Stimulated activated CD4-positive, alpha-beta T cell treated with anti-CD3 and anti-CD28 coated beads, Interleukin-1b, Interleukin-23, amount 100 ng/mL, for 24 hours (primary cell): ENCODE results near the gene CARD9.

ENCODE experiments used
- DNase-seq, 4 experiments: peaks; one replicate each; pipeline ENCODE4 v3.0.0-alpha.2; 2020; ENCODE audit warnings: low read depth in 4 of 4, low spot score in 1 of 4

Gene CARD9

DNA sequence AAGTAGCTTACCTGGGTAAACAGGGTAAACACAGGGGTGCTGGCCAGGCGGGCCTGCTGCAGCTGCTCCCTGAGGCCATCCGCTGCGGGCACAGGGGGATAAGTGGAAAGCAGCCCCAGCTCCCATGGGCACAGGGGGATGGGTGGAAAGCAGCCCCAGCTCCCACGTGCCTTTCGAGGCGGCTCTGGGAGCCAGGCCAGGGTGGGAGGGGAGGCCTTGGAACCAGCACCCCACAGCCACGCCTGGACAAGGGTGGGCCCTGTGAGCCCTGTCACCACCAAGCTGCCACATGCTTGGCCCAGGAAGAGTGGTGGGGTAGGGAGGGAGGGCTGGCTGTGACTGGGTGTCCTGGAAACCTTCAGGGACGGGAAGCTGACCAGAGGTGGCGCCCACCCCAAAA, 7.8 kb upstream of the CARD9 start:
- no peak for DNase-seq

- DNase-seq, result no peak
These were observed 6.9 kb upstream of the CARD9 start for GRCh38 chr9:136380381-136380780.

GRCh38 chr9:136379891-136380290, 6.4 kb upstream of the CARD9 start:
- DNase-seq, result no peak

DNA sequence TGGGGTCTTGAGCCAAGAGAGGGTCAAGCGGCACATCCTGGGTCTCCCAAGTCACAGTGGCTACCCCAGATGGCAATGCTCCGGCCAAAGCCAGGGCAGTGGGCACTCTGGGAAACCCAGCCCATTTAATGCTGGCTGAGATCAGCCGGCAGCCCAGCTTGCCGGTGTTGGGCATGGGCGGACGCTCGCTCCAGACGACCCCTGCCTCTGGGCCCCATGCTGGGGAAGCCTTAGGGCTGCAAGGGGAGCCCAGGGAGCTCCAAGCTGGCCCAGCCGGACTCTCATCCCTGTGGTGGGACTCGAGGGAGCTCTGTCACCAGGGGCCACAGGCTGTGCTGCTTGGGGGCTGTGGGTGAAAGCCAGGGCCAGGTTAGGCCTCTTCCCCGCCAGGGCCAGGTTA, 5.9 kb upstream of the CARD9 start:
- no peak for DNase-seq

DNA sequence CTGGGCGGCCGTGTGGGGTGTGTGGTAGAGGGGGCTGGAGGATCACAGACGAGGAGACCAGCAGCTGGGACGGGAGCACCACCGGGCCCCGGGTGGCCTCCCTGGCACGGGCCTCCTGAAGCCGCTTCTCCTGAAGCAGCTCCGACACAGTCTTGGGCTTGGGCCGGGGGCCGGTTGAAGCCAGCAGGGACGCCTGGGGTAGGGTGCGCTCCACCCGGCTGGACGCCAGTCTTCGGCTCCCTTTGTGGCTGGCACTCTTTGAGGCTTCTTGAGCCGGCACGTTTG, 5.5 kb upstream of the CARD9 start:
- no peak for DNase-seq

DNA sequence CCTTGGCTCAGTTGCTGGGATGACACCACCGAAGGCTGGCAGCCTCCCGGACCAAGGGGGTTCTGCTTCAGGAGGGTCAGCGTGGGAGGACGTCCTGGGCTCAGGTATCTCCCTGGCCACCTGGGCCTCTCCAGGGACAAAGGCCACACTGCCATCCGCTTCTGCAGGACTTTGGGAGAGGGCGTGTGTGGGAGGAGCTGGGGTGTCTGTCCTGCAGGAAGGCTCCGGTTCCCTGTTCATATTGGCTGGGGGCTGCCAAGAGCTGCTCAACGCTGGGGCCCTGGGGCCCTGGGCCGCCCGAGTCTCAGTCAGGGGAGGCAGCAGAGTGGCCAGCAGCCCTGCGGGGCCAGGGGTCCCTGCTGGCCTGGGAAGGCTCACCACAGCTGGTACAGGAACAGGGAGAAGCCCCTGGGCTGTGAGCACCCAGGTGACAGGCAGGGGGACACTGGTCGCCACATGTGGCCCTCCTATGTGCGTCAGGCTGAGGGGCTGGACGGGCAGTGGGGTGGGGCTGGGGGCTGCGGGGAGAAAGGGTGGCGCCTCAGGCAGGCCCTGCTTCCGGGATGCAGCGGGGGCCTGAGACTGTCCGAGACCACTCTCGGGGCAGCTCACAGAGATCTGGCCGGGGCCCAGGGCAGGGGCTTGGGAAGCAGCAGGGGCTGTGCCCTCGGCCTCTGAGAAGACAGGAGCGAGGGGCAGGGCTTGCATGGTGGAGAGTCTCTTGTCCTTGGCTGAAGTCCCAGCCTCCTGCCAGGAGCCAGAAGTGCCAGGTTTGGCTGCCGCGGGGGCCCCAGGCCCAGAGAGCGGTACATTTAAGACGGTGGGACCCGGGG, 4.9 kb upstream of the CARD9 start:
- no peak for DNase-seq

DNA sequence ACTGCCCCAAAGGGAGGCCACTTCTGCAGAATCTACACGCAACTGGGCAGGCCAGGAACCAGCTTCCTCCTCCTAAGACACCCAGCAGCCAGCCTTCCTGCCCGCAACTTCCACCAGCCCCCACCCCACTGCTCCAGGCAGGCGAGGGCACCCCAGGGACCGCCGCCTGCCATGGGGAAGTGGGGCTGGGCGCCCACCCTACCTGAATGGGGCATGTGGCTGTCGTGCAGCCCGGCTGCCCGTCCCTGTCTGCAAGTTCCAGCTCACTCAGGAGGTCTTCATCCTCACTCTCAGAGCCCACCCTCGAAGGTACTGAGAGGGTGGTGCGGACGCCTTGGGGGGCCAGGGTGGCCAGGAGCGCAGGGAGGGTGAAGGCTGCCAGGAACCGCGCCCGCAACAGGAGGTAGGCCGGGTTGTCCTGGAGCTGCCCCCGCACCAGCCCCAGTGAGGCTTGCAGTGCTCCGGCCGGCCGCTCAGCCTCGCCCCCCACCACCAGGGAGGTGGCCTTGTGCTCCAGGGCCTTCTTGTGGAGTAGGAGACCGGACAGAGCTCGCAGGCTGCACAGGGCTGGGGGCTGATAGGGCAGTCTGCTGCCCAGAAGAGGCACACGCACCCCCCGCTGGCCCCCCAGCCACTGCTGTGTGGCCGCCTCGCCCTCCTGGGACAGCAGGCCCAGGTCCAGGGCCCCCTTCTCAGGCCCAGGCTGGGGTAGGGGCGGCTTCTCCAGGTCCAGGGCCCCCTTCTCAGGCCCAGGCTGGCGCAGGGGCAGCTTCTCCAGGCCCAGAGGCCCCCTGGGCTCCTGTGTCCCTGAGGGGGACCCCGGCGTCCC, 4.1 kb upstream of the CARD9 start:
- DNase-seq, result no peak

DNA sequence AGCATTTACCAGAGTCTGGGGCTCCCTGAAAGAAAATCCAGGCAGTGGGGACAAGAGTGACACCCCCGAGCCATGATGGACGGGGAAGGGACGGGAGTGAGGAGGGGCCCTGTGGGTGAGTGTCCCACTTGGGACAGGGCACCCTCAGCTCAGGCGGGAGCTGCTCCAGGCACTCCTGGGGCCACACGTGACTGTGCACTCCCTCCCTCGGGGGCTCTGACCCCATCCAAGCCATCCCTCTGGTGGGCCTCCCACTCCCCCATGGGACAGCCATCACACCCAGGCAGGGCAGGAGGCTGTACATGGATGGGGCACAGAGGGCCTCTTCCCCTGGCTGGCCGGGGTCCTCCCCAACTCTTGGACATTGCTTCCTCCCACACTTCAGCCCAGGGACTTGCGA, 3.0 kb upstream of the CARD9 start:
- no peak for DNase-seq

- DNase-seq, result no peak
These were observed 1.6 kb upstream of the CARD9 start for GRCh38 chr9:136375096-136375495.

GRCh38 chr9:136374183-136374575, 710 bp upstream of the CARD9 start:
- DNase-seq, result no peak

- DNase-seq, result no peak
These were observed 739 bp downstream of the CARD9 start for GRCh38 chr9:136372561-136373299.

GRCh38 chr9:136372006-136372405, 1.5 kb downstream of the CARD9 start:
- no peak for DNase-seq

DNA sequence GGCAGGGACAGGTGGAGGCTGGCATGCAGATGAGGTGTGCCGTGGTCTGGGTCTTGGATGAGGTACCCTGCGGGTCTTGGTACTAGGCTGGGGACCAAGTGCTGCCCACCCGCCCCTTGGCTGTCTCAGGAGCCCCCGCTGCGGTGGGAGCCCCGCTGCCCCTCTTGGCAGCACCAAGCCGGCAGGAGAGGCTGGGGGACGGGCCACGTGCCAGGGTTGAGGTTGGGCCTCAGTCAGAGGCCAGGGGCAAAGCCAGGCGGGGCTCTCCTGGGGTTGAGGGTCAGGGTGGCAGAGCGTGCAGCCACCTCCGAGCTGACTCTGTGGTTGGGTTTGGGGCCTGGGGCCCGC, 2.0 kb downstream of the CARD9 start:
- DNase-seq, result no peak

GRCh38 chr9:136370687-136371532, 2.6 kb downstream of the CARD9 start:
- DNase-seq, result no peak

DNA sequence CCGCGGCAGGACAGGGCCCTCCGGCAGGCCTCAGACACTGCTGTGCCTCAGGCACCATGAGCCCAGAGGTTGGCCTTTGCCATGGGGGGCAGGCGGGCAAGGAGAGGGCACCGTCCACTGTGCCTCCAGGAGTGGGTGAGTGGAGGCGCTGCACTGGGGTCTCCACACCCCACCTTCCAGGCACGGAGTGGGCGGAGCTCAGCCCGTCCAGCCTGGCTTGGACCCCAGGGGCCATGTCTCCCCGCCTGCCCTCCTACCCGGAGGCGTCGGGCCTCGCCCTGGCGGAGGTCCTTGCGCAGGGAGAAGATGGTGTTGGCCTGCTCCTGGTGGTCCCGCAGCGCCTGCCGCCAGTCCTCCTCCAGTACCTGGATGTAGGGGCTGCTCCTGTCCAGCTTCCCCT, 3.4 kb downstream of the CARD9 start:
- no peak for DNase-seq

- DNase-seq, result no peak
These were observed 5.3 kb downstream of the CARD9 start for GRCh38 chr9:136368190-136368589.

DNA sequence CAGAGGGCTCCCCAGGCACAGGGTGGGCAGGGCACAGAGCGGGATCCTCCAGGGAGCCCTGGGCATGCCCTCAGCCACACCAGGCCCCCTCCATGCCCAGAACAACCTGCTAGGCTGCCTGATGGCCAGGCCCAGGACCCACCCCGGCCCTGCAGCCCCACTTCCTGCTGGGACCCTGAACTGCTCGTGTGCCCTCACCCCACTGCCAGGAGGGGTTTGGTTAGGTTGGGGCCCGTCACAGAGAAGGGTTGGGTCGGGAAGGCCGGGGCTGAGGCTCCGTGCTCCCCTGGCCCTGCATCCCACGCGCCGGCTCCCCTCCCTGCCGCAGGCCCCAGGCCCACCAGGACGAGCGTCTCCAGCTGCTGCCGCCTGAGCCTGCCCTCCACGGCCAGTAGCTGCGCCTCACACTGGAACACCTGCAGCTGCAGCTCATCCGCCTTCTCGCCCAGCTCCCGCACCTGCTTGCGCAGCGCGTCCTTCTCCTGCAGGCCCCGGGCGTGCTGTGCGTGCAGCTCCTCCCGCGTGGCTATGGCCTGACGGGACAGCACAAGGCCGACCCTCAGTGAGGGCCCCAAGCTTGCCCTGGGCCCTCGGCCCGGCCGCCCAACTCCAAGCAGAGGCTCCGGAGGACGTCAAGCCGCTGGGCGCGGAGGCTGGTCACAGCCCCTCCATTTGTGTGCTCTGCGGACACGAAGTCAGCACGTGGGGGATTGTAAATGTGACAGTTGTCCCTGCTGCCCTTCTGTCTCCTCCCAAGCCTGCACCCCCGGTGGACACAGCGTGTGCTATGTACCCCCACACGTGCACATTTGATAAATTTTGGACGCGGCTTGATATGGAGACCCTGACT, 5.9 kb downstream of the CARD9 start:
- DNase-seq, result no peak

DNA sequence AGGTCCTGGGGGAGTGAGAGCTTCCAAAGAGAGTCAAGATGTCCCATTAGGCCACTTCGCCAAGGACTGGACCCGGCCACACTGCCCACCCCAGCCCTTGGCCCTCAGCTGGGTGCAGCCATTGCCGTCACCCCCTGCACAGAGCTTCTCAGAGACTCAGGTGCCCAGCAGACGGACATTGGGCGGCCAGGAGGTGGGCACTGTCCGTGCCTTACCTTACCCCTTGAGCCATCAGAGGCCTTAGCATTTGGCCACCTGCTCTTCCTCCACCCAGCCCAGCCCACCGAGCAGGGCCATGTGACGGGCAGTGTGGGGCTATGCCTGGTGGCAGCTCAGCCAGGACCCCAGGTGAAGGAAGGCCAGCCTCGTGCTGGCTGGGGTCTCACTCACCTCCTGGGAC, 6.6 kb downstream of the CARD9 start:
- no peak for DNase-seq

DNA sequence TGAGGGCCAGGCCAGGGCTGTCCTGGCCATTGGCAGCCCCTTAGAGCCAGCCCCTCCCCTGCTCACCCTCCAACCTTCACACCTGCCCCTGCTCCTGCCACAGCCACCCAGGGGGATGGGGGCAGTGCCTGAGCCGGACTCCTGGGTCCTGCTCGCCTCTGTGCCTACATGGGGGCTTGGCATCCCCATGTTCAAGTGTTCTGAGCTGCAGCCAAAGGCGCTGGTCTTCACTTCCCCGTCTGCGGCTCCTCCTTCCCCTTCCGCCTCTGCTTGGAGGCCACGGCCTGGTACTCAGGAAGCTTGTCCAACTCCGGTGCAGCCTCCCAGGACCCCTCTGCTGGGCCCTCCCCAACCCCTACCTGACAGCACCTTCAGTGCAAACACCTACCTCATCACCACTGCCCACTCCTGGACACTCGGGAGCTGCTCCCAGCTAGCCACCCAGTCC, 7.7 kb downstream of the CARD9 start:
- no peak for DNase-seq
